B cell (primary cell): ENCODE data around the gene CHST11.

Source experiments
- EZH2 ChIP-seq: IDR thresholded peaks from 2 replicates; pipeline ENCODE4 v1.6.1; 2012; ENCODE audit warnings: borderline replicate concordance, low read depth, mild to moderate bottlenecking, moderate library complexity, low read length; ENCODE audit not compliant: insufficient read depth, poor library complexity, severe bottlenecking
- TF ChIP-seq, protein P1 (sequence below): fragments of 200-600 bp; IDR thresholded peaks from one replicate; pipeline ENCODE4 v1.8.0; 2022; ENCODE audit warnings: antibody characterized with exemption, mild to moderate bottlenecking

- TF ChIP-seq, protein P1, sequence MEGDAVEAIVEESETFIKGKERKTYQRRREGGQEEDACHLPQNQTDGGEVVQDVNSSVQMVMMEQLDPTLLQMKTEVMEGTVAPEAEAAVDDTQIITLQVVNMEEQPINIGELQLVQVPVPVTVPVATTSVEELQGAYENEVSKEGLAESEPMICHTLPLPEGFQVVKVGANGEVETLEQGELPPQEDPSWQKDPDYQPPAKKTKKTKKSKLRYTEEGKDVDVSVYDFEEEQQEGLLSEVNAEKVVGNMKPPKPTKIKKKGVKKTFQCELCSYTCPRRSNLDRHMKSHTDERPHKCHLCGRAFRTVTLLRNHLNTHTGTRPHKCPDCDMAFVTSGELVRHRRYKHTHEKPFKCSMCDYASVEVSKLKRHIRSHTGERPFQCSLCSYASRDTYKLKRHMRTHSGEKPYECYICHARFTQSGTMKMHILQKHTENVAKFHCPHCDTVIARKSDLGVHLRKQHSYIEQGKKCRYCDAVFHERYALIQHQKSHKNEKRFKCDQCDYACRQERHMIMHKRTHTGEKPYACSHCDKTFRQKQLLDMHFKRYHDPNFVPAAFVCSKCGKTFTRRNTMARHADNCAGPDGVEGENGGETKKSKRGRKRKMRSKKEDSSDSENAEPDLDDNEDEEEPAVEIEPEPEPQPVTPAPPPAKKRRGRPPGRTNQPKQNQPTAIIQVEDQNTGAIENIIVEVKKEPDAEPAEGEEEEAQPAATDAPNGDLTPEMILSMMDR, result no peak
- TF ChIP-seq EZH2, result no peak
Observed at GRCh38 chr12:104623883-104624282, 167.1 kb downstream of the CHST11 start.
